Karpas-422 (cell line): Measurements from ENCODE around the gene LRRC27. TPM values are rescaled to one million over a fixed set of nuclear protein-coding genes. Genes with fewer than 3 reads are reported as not detected.

Source experiments
- DNase-seq: peaks from one replicate; pipeline ENCODE4 v3.0.0-alpha.2; 2015
- H2AFZ ChIP-seq: fragments of 200-600 bp; sonication (generic); 2 replicates; pipeline ENCODE4 v1.6.1; 2014; ENCODE audit warnings: antibody characterized with exemption, low read length, mixed read lengths
- H3K27ac ChIP-seq: fragments of 200-600 bp; sonication (generic); 2 replicates; pipeline ENCODE4 v1.5.1; 2014; ENCODE audit warnings: mild to moderate bottlenecking, low read length, moderate library complexity
- H3K27me3 ChIP-seq: fragments of 200-600 bp; sonication (generic); 2 replicates; pipeline ENCODE4 v1.6.1; 2014; ENCODE audit warnings: low read length, mixed read lengths
- H3K36me3 ChIP-seq: fragments of 200-600 bp; sonication (generic); 2 replicates; pipeline ENCODE4 v1.6.1; 2014; ENCODE audit warnings: low read length, mixed read lengths; ENCODE audit not compliant: insufficient read depth
- H3K4me1 ChIP-seq: fragments of 200-600 bp; sonication (generic); 2 replicates; pipeline ENCODE4 v1.6.1; 2014; ENCODE audit warnings: mild to moderate bottlenecking, low read length, mixed read lengths
- H3K4me2 ChIP-seq: fragments of 200-600 bp; sonication (generic); 2 replicates; pipeline ENCODE4 v1.6.1; 2014; ENCODE audit warnings: low read length, low read depth, mild to moderate bottlenecking; ENCODE audit not compliant: poor library complexity, severe bottlenecking
- H3K4me3 ChIP-seq: fragments of 200-600 bp; sonication (generic); 2 replicates; pipeline ENCODE4 v1.5.1; 2014; ENCODE audit warnings: mild to moderate bottlenecking, antibody characterized with exemption, low read length, mixed read lengths
- H3K79me2 ChIP-seq: fragments of 200-600 bp; sonication (generic); 2 replicates; pipeline ENCODE4 v1.6.1; 2014; ENCODE audit warnings: mild to moderate bottlenecking, low read length, mixed read lengths
- H3K9ac ChIP-seq: fragments of 200-600 bp; sonication (generic); 2 replicates; pipeline ENCODE4 v1.6.0; 2014; ENCODE audit warnings: low read length
- H3K9me2 ChIP-seq: fragments of 200-600 bp; sonication (generic), shearing (Covaris generic); replicated peaks from 2 replicates; pipeline ENCODE4 v1.6.0; 2014; ENCODE audit warnings: mild to moderate bottlenecking, low read length, moderate library complexity; ENCODE audit not compliant: insufficient read depth
- H3K9me3 ChIP-seq: fragments of 300-700, 200-600 bp; sonication (generic); 2 replicates; pipeline ENCODE4 v1.6.1; 2014; ENCODE audit warnings: low read length, mixed read lengths
- H4K20me1 ChIP-seq: fragments of 200-600 bp; sonication (generic); 2 replicates; pipeline ENCODE4 v1.6.1; 2014; ENCODE audit warnings: mild to moderate bottlenecking, antibody characterized with exemption, low read length, low read depth; ENCODE audit not compliant: insufficient read depth
- total RNA-seq: library from RNA; depleted of rRNA; stranded (reverse); fragments of >200 nt; shearing (Covaris generic); gene quantifications from 2 replicates; pipeline ENCODE4 v1.2.3, GENCODE V29; 2014; ENCODE audit warnings: low replicate concordance

Gene LRRC27
- total RNA-seq, 1 experiment from 2014 or later = 2.2 TPM

DNA sequence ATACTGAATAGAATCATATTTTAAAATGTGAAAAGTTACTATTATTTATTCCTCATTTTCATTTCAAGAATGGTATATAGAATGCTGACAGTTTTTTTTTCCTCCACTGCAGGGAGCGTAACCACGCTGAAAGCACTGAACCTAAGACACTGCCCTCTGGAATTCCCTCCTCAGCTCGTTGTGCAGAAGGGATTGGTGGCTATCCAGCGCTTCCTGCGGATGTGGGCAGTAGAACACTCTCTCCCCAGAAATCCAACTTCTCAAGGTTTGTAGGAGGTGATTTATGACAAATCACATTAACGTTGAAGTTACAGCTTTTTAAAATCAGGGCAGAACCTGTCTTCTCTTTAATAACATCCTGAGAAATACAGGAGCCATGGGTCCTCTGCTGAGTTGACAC is 12.4 kb downstream of the LRRC27 start:
- no peaks in the 10 kb centered on the region for H4K20me1 ChIP-seq
- H3K4me3 ChIP-seq = no peak overlapping the region
- H3K27ac ChIP-seq = no peak overlapping the region
- no peaks in the 10 kb centered on the region for H3K27me3 ChIP-seq
- no peaks in the 10 kb centered on the region for H3K79me2 ChIP-seq
- H3K9ac ChIP-seq = no peak overlapping the region
- H3K36me3 ChIP-seq = no peaks in the 10 kb centered on the region
- no peaks in the 10 kb centered on the region for H3K9me2 ChIP-seq
- H3K4me1 ChIP-seq = no peaks in the 10 kb centered on the region; the same call in 1 of the 2 replicates
- DNase-seq = no peak
- H2AFZ ChIP-seq = no peak overlapping the region
- H3K9me3 ChIP-seq = no peaks in the 10 kb centered on the region
- no peak overlapping the region for H3K4me2 ChIP-seq

DNA sequence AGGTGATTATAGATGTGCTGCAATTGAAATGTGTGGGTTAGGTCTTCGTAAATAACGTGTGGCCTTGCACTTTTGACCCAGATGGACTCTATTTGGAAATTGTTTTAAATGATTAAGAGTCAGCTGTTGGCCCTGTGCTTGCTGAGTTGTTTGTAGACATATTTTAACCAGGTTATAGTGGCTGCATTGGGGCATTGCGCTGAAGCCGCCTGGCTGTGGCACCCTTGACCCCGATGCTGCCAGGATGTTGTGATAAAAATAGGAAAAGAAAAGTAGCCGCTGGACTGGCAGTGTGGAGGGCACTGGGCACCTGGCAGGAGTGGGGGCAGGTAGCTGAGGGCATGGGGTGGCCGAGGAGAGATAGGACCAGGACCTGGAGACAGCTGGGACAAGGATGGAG is 13.4 kb downstream of the LRRC27 start:
- Histone ChIP-seq H3K79me2 (no peaks in the 10 kb centered on the region), H4K20me1 (no peaks in the 10 kb centered on the region), H3K27me3 (no peaks in the 10 kb centered on the region), H2AFZ (no peak overlapping the region), H3K4me1 (no peaks in the 10 kb centered on the region; the same call in 1 of the 2 replicates), H3K9ac (no peak overlapping the region), H3K36me3 (no peaks in the 10 kb centered on the region), H3K4me3 (no peak overlapping the region), H3K4me2 (no peak overlapping the region), H3K27ac (no peak overlapping the region), H3K9me2 (no peaks in the 10 kb centered on the region), H3K9me3 (no peaks in the 10 kb centered on the region)
- no peak for DNase-seq

DNA sequence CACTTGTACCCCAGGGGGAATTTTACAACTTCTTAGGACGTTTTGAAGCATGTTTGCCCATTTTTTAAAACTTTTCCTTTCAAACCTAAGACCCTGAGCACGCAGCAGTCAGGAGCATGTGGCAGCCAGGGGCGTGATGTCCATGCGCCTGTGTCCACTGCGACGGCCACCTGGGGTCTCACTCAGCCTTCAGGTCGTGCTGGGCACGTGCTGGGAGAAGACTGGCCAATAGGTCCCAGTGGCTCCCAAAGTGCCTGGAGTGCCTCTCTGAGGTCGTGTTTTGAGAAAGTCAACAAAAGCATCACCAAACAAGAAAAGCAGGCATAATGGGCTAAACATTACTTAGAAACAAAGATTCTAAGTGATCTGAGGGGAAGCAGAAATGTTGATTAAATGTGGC is 14.8 kb downstream of the LRRC27 start:
- DNase-seq = no peak

DNA sequence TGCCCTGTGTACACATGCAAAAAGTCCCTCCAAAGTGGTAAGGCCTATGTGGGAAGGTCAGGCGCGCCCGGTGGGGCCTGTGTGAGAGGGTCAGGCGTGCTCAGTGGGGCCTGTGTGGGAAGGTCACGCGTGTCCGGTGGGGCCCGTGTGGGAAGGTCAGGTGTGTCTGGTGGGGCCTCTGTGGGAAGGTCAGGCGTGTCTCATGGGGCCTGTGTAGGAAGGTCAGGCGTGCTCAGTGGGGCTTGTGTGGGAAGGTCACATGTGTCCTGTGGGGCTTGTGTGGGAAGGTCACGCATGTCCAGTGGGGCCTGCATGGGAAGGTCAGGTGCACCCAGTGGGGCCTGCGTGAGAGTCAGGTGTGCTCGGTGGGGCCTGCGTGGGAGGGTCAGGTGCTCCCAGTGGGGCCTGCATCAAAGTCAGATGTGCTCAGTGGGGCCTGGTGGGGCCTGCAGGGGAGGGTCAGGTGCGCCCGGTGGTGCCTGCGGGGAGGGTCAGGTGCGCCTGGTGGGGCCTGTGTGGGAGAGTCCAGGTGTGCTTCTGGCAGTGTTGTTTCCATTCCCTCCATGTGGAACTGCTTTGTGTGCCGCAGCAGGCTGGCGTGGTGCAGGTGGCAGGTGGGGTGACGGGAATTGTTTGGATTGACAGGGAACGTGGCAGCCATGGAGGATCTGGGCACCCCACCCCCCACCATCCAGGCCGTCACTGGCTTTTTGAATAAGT is 15.4 kb downstream of the LRRC27 start:
- Histone ChIP-seq H3K4me1 (no peaks in the 10 kb centered on the region), H3K27me3 (no peaks in the 10 kb centered on the region), H2AFZ (no peak overlapping the region), H4K20me1 (no peaks in the 10 kb centered on the region), H3K9ac (no peak overlapping the region), H3K4me3 (no peak overlapping the region), H3K9me3 (no peaks in the 10 kb centered on the region), H3K79me2 (no peaks in the 10 kb centered on the region), H3K4me2 (no peak overlapping the region), H3K27ac (no peak overlapping the region), H3K9me2 (no peaks in the 10 kb centered on the region), H3K36me3 (no peaks in the 10 kb centered on the region)
- DNase-seq = no peak

More for the DNA sequence above, 14.8 kb downstream of the LRRC27 start:
- H3K4me1 ChIP-seq = no peaks in the 10 kb centered on the region
- no peak overlapping the region for H2AFZ ChIP-seq
- H3K9ac ChIP-seq = no peak overlapping the region
- H3K4me3 ChIP-seq = no peak overlapping the region
- H3K27ac ChIP-seq = no peak overlapping the region
- H3K9me2 ChIP-seq = no peaks in the 10 kb centered on the region
- H3K36me3 ChIP-seq = no peaks in the 10 kb centered on the region
- no peaks in the 10 kb centered on the region for H3K79me2 ChIP-seq
- H3K9me3 ChIP-seq = no peaks in the 10 kb centered on the region
- no peaks in the 10 kb centered on the region for H3K27me3 ChIP-seq
- no peaks in the 10 kb centered on the region for H4K20me1 ChIP-seq
- H3K4me2 ChIP-seq = no peak overlapping the region

DNA sequence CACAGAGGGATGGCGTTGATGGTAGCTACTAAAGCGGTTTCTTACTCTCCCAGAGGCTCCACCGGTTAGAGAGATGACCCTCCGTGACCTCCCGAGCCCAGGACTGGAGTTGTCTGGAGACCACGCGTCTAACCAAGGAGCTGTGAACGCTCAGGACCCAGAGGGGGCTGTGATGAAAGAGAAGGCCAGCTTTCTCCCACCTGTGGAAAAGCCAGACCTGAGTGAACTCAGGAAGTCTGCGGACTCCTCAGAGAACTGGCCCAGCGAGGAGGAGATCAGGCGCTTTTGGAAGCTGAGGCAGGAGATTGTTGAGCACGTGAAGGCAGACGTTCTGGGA is 15.9 kb downstream of the LRRC27 start:
- no peaks in the 10 kb centered on the region for H3K9me3 ChIP-seq
- DNase-seq = no peak
- H3K4me1 ChIP-seq = no peaks in the 10 kb centered on the region
- H3K9me2 ChIP-seq = no peaks in the 10 kb centered on the region
- H3K4me2 ChIP-seq = no peak overlapping the region
- no peaks in the 10 kb centered on the region for H3K27me3 ChIP-seq
- H3K4me3 ChIP-seq = no peak overlapping the region
- H3K36me3 ChIP-seq = no peaks in the 10 kb centered on the region
- no peaks in the 10 kb centered on the region for H3K79me2 ChIP-seq
- H4K20me1 ChIP-seq = no peaks in the 10 kb centered on the region
- H2AFZ ChIP-seq = no peak overlapping the region
- H3K9ac ChIP-seq = no peak overlapping the region
- no peak overlapping the region for H3K27ac ChIP-seq

DNA sequence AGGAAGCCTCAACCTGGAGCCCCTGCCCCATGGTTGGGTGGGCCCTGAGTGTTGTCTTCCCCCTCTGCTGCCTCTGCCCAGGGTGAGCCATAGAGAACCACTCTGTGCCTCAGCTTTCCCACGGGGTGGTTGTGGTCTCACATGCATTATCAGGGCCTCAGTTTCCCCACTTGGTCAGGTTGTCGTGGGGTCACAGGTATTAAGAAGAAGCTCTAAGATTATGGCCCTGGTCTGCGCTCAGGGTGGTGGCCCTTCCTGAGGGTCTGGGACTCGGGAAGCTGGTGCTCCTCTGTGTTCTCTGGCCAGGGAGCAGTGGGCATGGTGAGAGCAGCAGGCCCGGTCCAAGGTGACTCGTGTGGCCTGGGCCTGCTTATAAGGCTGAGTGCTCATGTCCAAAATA is 17.8 kb downstream of the LRRC27 start:
- Histone ChIP-seq H3K79me2 (no peaks in the 10 kb centered on the region), H3K4me1 (no peaks in the 10 kb centered on the region), H4K20me1 (no peaks in the 10 kb centered on the region), H3K9me2 (no peaks in the 10 kb centered on the region), H3K9ac (no peak overlapping the region), H3K9me3 (no peaks in the 10 kb centered on the region), H3K27ac (no peak overlapping the region), H3K27me3 (no peaks in the 10 kb centered on the region), H3K4me3 (no peak overlapping the region), H3K4me2 (no peak overlapping the region), H3K36me3 (no peaks in the 10 kb centered on the region), H2AFZ (no peak overlapping the region)
- no peak for DNase-seq

DNA sequence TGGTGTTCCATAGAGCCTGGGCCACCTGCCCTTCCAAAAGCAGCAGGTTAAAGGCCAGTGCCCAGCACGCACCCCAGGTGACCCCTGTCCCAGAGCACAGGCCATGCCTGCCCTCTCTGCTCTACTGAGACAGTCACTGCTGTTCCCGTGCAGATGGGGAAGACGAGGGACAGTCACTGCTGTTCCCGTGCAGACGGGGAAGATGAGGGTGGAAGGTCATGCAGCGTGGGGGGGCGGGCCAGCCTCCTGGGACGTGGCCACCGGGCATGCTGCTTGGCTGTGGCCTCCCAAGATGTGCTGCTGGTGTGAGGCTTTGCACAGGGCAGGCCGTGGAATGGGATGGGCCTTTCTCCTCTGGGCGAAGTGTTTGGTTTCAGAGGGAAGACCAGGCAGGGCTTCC is 18.4 kb downstream of the LRRC27 start:
- no peaks in the 10 kb centered on the region for H3K9me2 ChIP-seq
- H3K4me3 ChIP-seq = no peak overlapping the region
- no peak overlapping the region for H2AFZ ChIP-seq

DNA sequence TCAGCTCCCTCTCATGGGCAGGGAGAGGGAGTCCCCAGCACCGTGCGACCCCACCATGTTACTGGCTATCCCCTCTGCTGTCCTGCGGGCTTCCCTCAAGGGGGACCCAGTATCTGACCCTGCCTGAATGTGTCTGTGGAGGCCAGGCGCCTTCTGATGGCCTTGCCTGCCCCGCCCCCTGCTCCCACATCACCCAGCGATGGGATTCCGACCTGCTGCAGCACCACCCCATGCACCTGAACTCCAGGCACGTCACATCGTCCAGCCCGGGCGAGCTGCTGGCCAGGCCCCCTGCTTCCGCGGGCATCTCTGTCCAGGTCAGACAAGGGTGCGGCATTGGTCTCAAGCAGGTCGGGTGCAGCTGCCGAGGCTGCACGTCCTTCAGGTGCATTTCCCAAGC is 19.0 kb downstream of the LRRC27 start:
- Histone ChIP-seq H3K9ac (no peak overlapping the region), H3K9me3 (no peaks in the 10 kb centered on the region), H3K27me3 (no peaks in the 10 kb centered on the region), H3K36me3 (no peaks in the 10 kb centered on the region), H3K4me3 (no peak overlapping the region), H3K79me2 (no peaks in the 10 kb centered on the region), H3K4me1 (no peaks in the 10 kb centered on the region), H3K27ac (no peak overlapping the region), H2AFZ (no peak overlapping the region), H4K20me1 (no peaks in the 10 kb centered on the region), H3K9me2 (no peaks in the 10 kb centered on the region), H3K4me2 (no peak overlapping the region)
- no peak for DNase-seq

More for the DNA sequence above, 18.4 kb downstream of the LRRC27 start:
- Histone ChIP-seq H3K79me2 (no peaks in the 10 kb centered on the region), H3K27ac (no peak overlapping the region), H4K20me1 (no peaks in the 10 kb centered on the region), H3K4me1 (no peaks in the 10 kb centered on the region), H3K4me2 (no peak overlapping the region), H3K9me3 (no peaks in the 10 kb centered on the region), H3K9ac (no peak overlapping the region), H3K36me3 (no peaks in the 10 kb centered on the region), H3K27me3 (no peaks in the 10 kb centered on the region)
- no peak for DNase-seq
